Bronchial smooth muscle cell (primary cell): ENCODE measurements around the gene UBXN4. TPM values are rescaled to one million over a fixed set of nuclear protein-coding genes. Genes with fewer than 3 reads are reported as not detected.

ENCODE experiments used
- total RNA-seq: library from RNA; depleted of rRNA; stranded (reverse); fragments of >200 nt; gene quantifications from 2 replicates; pipeline ENCODE4 v1.2.1, GENCODE V29; 2014

Gene UBXN4, protein sequence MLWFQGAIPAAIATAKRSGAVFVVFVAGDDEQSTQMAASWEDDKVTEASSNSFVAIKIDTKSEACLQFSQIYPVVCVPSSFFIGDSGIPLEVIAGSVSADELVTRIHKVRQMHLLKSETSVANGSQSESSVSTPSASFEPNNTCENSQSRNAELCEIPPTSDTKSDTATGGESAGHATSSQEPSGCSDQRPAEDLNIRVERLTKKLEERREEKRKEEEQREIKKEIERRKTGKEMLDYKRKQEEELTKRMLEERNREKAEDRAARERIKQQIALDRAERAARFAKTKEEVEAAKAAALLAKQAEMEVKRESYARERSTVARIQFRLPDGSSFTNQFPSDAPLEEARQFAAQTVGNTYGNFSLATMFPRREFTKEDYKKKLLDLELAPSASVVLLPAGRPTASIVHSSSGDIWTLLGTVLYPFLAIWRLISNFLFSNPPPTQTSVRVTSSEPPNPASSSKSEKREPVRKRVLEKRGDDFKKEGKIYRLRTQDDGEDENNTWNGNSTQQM
- total RNA-seq = 47.8 and 61.6 TPM in 2 replicates

DNA sequence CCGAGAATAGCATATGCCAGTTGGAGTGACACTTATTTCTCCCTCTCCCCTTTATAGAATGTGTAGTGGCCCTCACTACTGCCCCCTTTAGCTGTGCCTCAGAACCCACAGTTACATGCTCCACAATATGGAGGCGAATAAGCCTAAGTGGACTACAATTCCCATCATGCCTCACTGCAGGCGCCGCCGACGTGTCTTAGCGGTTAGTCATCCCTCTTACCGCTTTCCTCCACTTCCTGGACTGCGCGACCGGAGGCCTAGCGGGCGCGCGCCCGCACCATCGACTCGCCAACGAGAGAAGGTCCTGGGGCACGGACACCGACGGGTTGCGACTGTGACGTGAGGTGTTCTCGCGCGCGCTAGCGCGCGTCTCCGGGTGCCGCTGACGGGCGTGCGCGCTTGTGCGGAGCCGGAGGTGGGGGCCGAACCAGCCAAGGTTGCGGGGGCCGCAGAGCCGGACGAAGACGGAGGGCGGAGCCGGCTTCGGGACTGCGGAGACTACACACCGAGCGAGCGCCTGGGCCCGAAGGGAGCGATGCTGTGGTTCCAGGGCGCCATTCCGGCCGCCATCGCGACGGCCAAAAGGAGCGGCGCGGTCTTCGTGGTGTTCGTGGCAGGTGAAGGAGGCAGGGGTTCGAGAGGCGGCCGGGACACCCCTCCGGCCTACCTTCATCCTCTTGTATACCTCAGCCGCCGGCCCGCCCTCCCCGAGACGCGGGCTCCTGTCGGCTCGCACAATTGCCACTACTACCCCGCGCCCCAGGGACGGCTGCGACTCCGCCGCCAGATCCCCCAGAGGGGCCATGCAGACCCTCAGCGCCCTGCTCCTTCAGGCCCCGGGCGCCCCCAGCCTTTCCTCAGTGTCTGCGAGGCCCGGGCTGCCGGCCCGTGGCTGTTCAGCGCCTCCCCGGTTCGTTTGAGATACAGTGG, at the start of gene UBXN4:
Gene UBXN4 (plus strand): TSS at position 461 of the 930 bp plus-strand sequence. CDS start 75 bp downstream, at position 536.

Other genes with a start within 250 kb of the UBXN4 start
- gene ZRANB3, start 210.6 kb upstream of the UBXN4 start, total RNA-seq = 6.3 and 6.9 TPM in 2 replicates
- gene R3HDM1, start 210.4 kb upstream of the UBXN4 start, total RNA-seq = 3.3 and 5.0 TPM in 2 replicates
- gene LCT, start 95.3 kb downstream of the UBXN4 start, total RNA-seq = under 0.01 and 0.09 TPM in 2 replicates
- 9.8 and 10.1 TPM in 2 replicates for gene MCM6, start 134.6 kb downstream of the UBXN4 start, total RNA-seq
- 77.1 and 138 TPM in 2 replicates for gene DARS1, start 243.8 kb downstream of the UBXN4 start, total RNA-seq